ENCODE results near the gene IGF1.

Gene IGF1

DNA sequence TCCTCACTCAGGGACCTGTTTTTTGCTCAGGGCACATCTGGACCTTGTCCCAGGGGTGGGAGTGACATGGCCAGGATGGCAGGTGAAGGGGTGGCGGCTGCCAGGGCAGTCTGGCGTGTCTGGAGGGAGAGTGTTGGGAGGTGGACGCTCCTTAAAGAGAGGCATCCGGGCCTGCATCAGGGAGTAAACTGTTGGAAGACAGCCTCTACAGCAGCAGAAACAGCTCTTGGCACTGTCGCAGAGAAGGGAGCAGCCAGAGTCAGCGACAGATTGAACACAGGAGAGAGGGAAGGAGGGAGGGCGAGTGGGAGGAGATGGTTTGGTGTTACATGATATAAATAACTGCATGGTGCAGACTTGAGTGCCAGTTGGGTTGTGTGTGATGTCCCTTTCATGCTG lies 52.8 kb downstream of the IGF1 start:
- Histone ChIP-seq H3K36me3 (ENCODE audit: insufficient read depth, low read length) (no peaks in the 10 kb centered on the region), H3K4me3 (ENCODE audit: low read depth, low read length) (no peak overlapping the region), H3K27me3 (ENCODE audit: insufficient read depth, low read length) (no peaks in the 10 kb centered on the region), H3K79me2 (ENCODE audit: control insufficient read depth, insufficient read depth, low read length, unreplicated experiment) (no peaks in the 10 kb centered on the region), H2AFZ (ENCODE audit: low read length, unreplicated experiment) (no peak overlapping the region), H3K4me1 (ENCODE audit: control insufficient read depth, insufficient read depth, low read length, unreplicated experiment) (no peaks in the 10 kb centered on the region), H3K27ac (ENCODE audit: low read depth, low read length) (no peak overlapping the region)

DNA sequence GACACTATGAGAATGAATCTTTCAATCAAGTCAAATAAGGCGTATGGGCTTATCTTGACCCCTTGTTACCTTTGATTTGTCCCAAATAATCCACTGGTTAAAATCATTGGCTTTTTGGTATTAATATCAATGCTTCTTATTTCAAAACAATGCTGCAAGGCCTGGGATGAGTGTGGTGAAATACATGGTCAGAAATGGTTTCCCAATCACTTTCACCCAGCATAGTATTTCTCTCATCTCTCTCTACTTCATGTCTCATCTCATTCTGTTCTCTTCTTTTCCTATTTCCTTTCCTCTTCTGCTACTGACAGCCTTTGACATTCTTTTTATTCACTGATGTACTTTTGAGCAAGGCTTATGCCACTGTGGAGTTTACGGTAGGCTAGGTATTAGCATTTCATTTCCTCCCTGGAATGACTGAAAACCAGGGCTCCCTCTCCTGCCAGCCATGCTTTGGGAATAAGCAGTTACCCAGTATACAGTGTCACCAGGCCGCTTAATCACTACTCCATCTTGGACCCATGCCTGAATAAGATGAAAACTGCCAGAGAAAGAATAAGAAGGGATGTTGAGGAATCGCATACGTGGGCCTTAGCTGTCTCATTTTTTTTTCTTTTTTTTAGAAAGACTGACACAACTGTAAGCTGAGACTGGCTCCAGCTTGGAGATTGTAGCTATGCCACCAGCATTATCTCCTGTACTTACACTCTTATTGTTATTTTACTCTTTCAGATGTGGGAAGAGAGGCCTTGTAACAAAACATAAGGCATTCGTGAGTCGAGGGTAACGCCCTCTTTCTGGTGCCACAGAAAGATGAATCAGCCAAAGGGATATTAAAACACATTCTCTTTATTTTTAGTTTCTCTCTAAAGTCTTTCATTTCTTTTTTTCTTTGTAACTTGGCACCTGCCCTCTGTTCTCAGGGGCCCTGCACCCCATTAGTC lies 53.5 kb downstream of the IGF1 start:
- Histone ChIP-seq H3K36me3 (ENCODE audit: insufficient read depth, low read length) (no peaks in the 10 kb centered on the region), H2AFZ (ENCODE audit: low read length, unreplicated experiment) (no peak overlapping the region), H3K27ac (ENCODE audit: low read depth, low read length) (no peak overlapping the region; the same call in 1 of the 2 replicates), H3K4me1 (ENCODE audit: control insufficient read depth, insufficient read depth, low read length, unreplicated experiment) (no peaks in the 10 kb centered on the region), H3K4me3 (ENCODE audit: low read depth, low read length) (no peak overlapping the region), H3K27me3 (ENCODE audit: insufficient read depth, low read length) (no peaks in the 10 kb centered on the region), H3K79me2 (ENCODE audit: control insufficient read depth, insufficient read depth, low read length, unreplicated experiment) (no peaks in the 10 kb centered on the region)

DNA sequence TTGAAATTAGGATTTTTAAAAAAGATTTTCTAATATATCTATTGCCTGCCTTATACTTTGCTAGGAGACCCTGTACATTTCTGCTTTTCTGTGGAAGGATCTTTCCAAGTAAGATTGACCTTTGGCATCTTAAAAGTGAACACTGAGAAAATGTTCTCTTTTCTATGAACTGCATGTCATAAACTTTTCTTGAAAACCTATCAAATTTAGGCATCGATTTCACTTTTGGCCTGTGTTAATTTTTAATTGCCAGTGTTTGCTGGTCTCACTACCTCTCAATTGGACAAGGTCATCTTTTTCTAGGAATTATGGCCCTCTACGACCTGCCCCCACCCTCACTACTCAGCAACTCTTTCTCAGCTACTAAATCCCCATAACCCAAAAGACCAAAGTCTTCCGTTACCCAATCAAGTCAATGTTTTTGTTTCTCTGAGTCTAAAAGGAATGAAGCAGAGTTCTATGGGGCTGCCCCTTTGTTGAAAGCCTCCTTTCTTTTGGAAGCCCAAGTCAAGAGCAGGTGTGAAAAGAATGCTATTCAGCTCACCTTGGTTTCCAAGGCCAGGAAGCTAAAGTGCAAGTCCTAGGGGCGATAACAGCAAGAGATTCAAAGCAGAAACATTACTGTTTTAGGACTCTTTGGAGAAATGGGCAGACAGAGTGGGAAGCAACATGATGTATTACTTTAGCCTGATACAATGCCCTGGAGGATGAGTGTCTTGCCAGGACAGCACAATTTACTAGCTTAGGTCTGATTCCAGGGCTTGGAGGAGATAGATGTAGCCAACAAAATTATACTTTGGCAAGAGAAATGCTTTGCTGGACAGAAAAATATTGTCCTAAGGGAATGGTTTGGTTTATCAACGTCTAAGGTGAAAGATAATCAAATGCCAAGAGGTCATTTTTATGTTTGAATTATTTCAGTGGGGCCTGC lies 55.0 kb downstream of the IGF1 start:
- H2AFZ ChIP-seq (ENCODE audit: low read length, unreplicated experiment): no peak overlapping the region
- no peaks in the 10 kb centered on the region for H3K36me3 ChIP-seq (ENCODE audit: insufficient read depth, low read length)
- no peak overlapping the region for H3K4me3 ChIP-seq (ENCODE audit: low read depth, low read length)
- H3K27me3 ChIP-seq (ENCODE audit: insufficient read depth, low read length): no peaks in the 10 kb centered on the region
- H3K4me1 ChIP-seq (ENCODE audit: control insufficient read depth, insufficient read depth, low read length, unreplicated experiment): no peaks in the 10 kb centered on the region
- no peaks in the 10 kb centered on the region for H3K79me2 ChIP-seq (ENCODE audit: control insufficient read depth, insufficient read depth, low read length, unreplicated experiment)
- H3K27ac ChIP-seq (ENCODE audit: low read depth, low read length): no peak overlapping the region

DNA sequence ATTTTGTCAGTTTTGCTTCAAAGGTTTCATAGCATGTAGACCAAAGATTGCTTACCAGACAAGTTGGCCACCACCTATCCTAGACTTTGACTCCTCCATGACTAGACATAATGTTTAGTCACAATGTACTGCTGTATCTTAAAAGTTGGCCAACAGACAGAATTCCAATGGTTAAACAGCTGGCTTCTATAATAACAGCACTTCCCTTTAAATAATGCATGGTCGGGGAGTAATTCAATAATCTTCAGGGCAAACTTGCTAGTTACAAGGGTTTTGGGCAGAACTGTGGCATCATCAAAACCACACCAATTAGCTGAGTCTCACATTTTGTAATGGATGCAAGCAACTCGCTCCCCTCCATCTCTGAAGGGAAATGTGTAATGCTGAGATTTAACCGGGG lies 56.9 kb downstream of the IGF1 start:
- no peaks in the 10 kb centered on the region for H3K79me2 ChIP-seq (ENCODE audit: control insufficient read depth, insufficient read depth, low read length, unreplicated experiment)
- no peak overlapping the region for H3K27ac ChIP-seq (ENCODE audit: low read depth, low read length)
- no peaks in the 10 kb centered on the region for H3K4me1 ChIP-seq (ENCODE audit: control insufficient read depth, insufficient read depth, low read length, unreplicated experiment)
- no peak overlapping the region for H2AFZ ChIP-seq (ENCODE audit: low read length, unreplicated experiment)
- no peak overlapping the region for H3K4me3 ChIP-seq (ENCODE audit: low read depth, low read length)
- H3K36me3 ChIP-seq (ENCODE audit: insufficient read depth, low read length): no peaks in the 10 kb centered on the region
- no peaks in the 10 kb centered on the region for H3K27me3 ChIP-seq (ENCODE audit: insufficient read depth, low read length)

DNA sequence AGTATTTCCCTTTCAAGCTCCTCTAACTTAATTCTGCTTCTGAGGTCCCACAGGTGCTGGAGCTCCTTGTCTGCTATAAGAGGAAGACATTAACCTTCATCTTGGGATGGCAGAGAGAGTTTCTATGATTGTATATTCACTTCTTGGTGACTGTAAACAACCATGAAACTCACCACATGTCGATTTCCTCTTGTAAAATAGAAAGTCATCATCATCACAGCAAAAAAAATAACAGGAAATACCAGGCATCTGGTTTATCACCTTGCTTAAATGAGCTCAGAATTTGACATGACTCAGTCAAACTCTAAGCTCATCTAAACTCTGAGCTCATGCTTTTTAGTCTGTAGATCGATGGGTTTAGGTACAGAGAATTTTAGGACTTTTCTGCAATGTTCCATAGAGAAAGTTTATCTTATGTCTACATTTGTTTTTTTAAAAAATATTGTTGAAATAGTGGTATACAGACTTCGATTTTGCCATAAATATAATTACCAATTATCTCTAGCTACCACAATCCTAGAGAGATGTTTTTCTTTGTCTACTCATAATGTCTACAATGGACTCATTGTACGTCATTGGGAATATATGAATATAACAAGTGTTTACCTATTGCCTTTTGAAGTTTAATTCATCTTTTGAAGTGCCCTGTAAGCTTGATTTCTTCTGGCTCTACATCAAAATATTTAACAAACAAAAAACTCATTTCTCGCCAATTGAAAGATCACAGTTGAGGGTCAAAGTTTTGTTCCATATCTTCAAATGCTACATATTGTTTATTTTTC lies 58.4 kb downstream of the IGF1 start:
- Histone ChIP-seq H3K79me2 (ENCODE audit: control insufficient read depth, insufficient read depth, low read length, unreplicated experiment) (no peaks in the 10 kb centered on the region), H3K36me3 (ENCODE audit: insufficient read depth, low read length) (no peaks in the 10 kb centered on the region), H3K4me1 (ENCODE audit: control insufficient read depth, insufficient read depth, low read length, unreplicated experiment) (no peaks in the 10 kb centered on the region), H2AFZ (ENCODE audit: low read length, unreplicated experiment) (no peak overlapping the region), H3K27ac (ENCODE audit: low read depth, low read length) (no peak overlapping the region), H3K4me3 (ENCODE audit: low read depth, low read length) (no peak overlapping the region), H3K27me3 (ENCODE audit: insufficient read depth, low read length) (no peaks in the 10 kb centered on the region)

DNA sequence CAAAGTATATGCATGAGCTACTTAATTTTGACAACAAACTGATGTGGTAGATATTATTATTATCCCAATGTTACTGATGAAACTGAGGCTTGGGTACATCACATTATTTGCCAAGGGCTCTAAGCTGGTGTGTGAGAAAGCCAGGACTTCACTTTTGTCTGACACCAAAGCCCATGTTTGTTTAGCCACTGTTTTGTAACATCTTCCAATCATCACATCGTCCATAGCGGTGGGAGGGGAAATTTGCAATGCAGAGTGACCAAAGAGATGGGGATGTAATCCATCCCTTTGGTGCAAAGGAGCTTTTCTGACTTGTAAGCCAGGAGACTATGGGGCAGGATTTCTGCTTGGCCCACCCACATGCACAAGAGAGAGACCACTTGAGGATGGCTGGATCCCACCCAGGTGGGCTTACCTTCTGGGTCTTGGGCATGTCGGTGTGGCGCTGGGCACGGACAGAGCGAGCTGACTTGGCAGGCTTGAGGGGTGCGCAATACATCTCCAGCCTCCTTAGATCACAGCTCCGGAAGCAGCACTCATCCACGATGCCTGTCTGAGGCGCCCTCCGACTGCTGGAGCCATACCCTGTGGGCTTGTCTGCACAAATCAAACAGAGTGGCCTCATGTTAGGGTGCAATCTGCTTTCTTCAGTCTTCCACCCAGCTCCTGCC lies 61.1 kb downstream of the IGF1 start:
- Histone ChIP-seq H3K4me1 (ENCODE audit: control insufficient read depth, insufficient read depth, low read length, unreplicated experiment) (no peaks in the 10 kb centered on the region), H3K27me3 (ENCODE audit: insufficient read depth, low read length) (no peaks in the 10 kb centered on the region), H3K36me3 (ENCODE audit: insufficient read depth, low read length) (no peaks in the 10 kb centered on the region), H3K4me3 (ENCODE audit: low read depth, low read length) (no peak overlapping the region), H3K79me2 (ENCODE audit: control insufficient read depth, insufficient read depth, low read length, unreplicated experiment) (no peaks in the 10 kb centered on the region), H2AFZ (ENCODE audit: low read length, unreplicated experiment) (no peak overlapping the region), H3K27ac (ENCODE audit: low read depth, low read length) (no peak overlapping the region)

DNA sequence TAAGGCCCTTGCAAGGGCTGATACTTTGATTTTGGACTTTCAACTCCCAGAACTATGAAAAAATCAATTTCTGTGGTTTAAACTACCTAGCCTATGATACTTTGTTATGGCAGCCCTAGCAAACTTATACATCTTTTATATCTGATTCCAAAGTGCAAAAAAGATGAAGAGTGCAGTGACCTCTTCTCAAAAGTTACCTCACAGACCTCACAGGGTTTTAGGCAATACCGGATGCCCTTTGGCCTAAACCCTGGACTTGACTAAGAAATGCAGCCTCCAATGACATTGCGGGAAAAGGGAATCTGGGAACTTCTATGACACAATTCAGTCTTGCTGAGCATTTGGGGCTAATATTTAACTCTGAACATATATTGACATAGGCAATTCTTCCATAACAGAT lies 63.3 kb downstream of the IGF1 start:
- Histone ChIP-seq H3K4me1 (ENCODE audit: control insufficient read depth, insufficient read depth, low read length, unreplicated experiment) (no peaks in the 10 kb centered on the region), H2AFZ (ENCODE audit: low read length, unreplicated experiment) (no peak overlapping the region), H3K27me3 (ENCODE audit: insufficient read depth, low read length) (no peaks in the 10 kb centered on the region), H3K36me3 (ENCODE audit: insufficient read depth, low read length) (no peaks in the 10 kb centered on the region), H3K4me3 (ENCODE audit: low read depth, low read length) (no peak overlapping the region), H3K27ac (ENCODE audit: low read depth, low read length) (no peak overlapping the region), H3K79me2 (ENCODE audit: control insufficient read depth, insufficient read depth, low read length, unreplicated experiment) (no peaks in the 10 kb centered on the region)

DNA sequence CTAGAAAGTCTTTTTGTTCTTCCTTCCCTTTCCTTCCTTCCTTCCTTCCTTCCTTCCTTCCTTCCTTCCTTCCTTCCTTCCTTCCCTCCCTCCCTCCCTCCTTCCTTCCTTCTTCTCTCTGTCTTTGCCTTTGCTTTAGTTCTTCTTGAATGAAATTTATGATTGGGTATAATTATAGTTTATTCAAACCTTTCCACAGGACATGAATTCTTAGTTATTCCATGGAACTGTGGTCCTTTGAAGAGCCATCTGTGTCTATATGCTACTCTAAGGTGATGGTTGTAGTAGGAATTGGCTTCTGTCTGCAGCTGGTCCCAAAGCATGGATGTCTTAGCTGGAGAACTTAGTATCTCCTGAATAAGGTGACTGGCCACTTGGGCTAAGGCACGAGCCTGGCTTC lies 64.8 kb downstream of the IGF1 start:
- Histone ChIP-seq H3K36me3 (ENCODE audit: insufficient read depth, low read length) (no peaks in the 10 kb centered on the region), H3K27me3 (ENCODE audit: insufficient read depth, low read length) (no peaks in the 10 kb centered on the region), H3K79me2 (ENCODE audit: control insufficient read depth, insufficient read depth, low read length, unreplicated experiment) (no peaks in the 10 kb centered on the region), H3K4me3 (ENCODE audit: low read depth, low read length) (no peak overlapping the region), H3K27ac (ENCODE audit: low read depth, low read length) (no peak overlapping the region), H3K4me1 (ENCODE audit: control insufficient read depth, insufficient read depth, low read length, unreplicated experiment) (no peaks in the 10 kb centered on the region), H2AFZ (ENCODE audit: low read length, unreplicated experiment) (no peak overlapping the region)

DNA sequence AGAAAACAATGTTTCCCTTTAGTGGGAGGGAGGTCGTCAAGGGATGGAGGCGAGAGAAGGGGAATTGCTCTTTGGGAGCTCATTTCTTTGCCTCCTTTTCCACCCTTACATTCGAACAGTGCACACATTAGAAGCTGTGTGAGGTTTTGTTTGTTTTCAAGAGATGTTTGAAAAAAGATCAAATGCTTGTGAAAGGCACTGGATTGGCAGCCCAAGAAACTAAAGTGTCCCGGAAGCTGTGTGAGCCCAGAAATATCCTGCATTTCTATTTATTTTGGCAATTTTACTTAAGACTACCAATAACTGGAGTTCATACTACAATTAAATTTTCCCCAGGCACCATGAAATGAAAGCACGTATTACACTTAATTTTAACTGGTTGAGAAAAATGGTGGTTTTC lies 67.0 kb downstream of the IGF1 start:
- Histone ChIP-seq H3K4me1 (ENCODE audit: control insufficient read depth, insufficient read depth, low read length, unreplicated experiment) (no peaks in the 10 kb centered on the region), H2AFZ (ENCODE audit: low read length, unreplicated experiment) (no peak overlapping the region)

DNA sequence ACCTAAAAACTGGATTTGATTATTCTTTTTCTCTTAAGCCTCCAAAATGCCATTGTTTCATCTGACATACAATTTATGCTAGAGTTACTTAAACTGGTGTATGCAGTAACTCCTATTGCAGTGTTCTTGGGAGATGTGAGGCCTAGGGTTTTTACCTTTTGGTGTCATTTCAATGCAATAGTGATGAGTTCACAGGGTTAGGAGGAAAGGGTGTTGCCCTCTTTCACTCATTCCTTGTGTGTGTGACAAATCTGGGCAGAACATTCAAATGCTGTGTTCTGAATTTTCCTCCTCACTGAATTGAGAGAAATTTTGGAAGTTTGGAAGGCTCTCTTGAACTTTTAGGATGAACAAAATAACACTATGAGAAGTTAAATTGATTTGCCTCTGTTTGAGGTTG lies 69.9 kb downstream of the IGF1 start:
- Histone ChIP-seq H3K36me3 (ENCODE audit: insufficient read depth, low read length) (no peaks in the 10 kb centered on the region), H3K79me2 (ENCODE audit: control insufficient read depth, insufficient read depth, low read length, unreplicated experiment) (no peaks in the 10 kb centered on the region), H3K4me1 (ENCODE audit: control insufficient read depth, insufficient read depth, low read length, unreplicated experiment) (no peaks in the 10 kb centered on the region), H2AFZ (ENCODE audit: low read length, unreplicated experiment) (no peak overlapping the region), H3K27me3 (ENCODE audit: insufficient read depth, low read length) (no peaks in the 10 kb centered on the region), H3K27ac (ENCODE audit: low read depth, low read length) (no peak overlapping the region), H3K4me3 (ENCODE audit: low read depth, low read length) (no peak overlapping the region)

More for the DNA sequence above, 67.0 kb downstream of the IGF1 start:
- H3K27ac ChIP-seq (ENCODE audit: low read depth, low read length): no peak overlapping the region
- H3K27me3 ChIP-seq (ENCODE audit: insufficient read depth, low read length): no peaks in the 10 kb centered on the region
- no peak overlapping the region for H3K4me3 ChIP-seq (ENCODE audit: low read depth, low read length)
- no peaks in the 10 kb centered on the region for H3K36me3 ChIP-seq (ENCODE audit: insufficient read depth, low read length)
- H3K79me2 ChIP-seq (ENCODE audit: control insufficient read depth, insufficient read depth, low read length, unreplicated experiment): no peaks in the 10 kb centered on the region

Measured in ACC112 (cell line).